Measurements from ENCODE around the gene CHID1.

CHID1 gene

GRCh38 chr11:894575-895201, 15.9 kb downstream of the CHID1 start:
- Histone ChIP-seq H3K27ac (no peak overlapping the region), H3K4me3 (no peak overlapping the region)
- DNase-seq (ENCODE audit: low spot score): no peak
- TF ChIP-seq CTCF (IDR thresholded peaks at IDR 0.05): no peak

- TF ChIP-seq CTCF (IDR thresholded peaks at IDR 0.05): no peak
- H3K27ac ChIP-seq: no peak overlapping the region
- no peak overlapping the region for H3K4me3 ChIP-seq
- DNase-seq (ENCODE audit: low spot score): no peak
Measured at GRCh38 chr11:893008-893654, 17.5 kb downstream of the CHID1 start.

GRCh38 chr11:890794-891540, 19.6 kb downstream of the CHID1 start:
- DNase-seq (ENCODE audit: low spot score): no peak
- no peak for TF ChIP-seq CTCF (IDR thresholded peaks at IDR 0.05)
- Histone ChIP-seq H3K4me3 (no peak overlapping the region), H3K27ac (no peak overlapping the region)

GRCh38 chr11:889687-890475, 20.7 kb downstream of the CHID1 start:
- no peak for DNase-seq (ENCODE audit: low spot score)
- TF ChIP-seq CTCF (IDR thresholded peaks at IDR 0.05): no peak
- H3K27ac ChIP-seq: no peak overlapping the region
- no peak overlapping the region for H3K4me3 ChIP-seq

- DNase-seq (ENCODE audit: low spot score): no peak
- no peak for TF ChIP-seq CTCF (IDR thresholded peaks at IDR 0.05)
- Histone ChIP-seq H3K4me3 (no peak overlapping the region), H3K27ac (no peak overlapping the region)
Measured at GRCh38 chr11:889257-889656, 21.4 kb downstream of the CHID1 start.

- no peak for DNase-seq (ENCODE audit: low spot score)
- no peak for TF ChIP-seq CTCF (IDR thresholded peaks at IDR 0.05)
- Histone ChIP-seq H3K27ac (no peak overlapping the region), H3K4me3 (no peak overlapping the region)
Measured at GRCh38 chr11:888310-889212, 22.0 kb downstream of the CHID1 start.
